Left kidney (tissue), 2 donors: ENCODE results near the gene STK32C. TPM values are rescaled to one million over a fixed set of nuclear protein-coding genes. Genes with fewer than 3 reads are reported as not detected.
"Not testable (repeated sequence)": the region's sequence is repeated elsewhere in the genome, so short reads cannot be mapped to it uniquely, and the experiment has no call there.

ENCODE experiments used
- DNase-seq: peaks from one replicate; pipeline ENCODE4 v3.0.0-alpha.2; 2013
- polyA plus RNA-seq: library from polyadenylated mRNA; unstranded; fragments of 120-200 nt; gene quantifications from one replicate; pipeline ENCODE4 v1.2.1, GENCODE V29; 2013; ENCODE audit not compliant: insufficient read length

Gene STK32C
- polyA plus RNA-seq, 1 donor: 11.5 TPM

- DNase-seq: no peak
Measured at GRCh38 chr10:132169031-132169765, 138.6 kb downstream of the STK32C start.

GRCh38 chr10:132168571-132169030, 139.1 kb downstream of the STK32C start:
- DNase-seq: no peak

DNA sequence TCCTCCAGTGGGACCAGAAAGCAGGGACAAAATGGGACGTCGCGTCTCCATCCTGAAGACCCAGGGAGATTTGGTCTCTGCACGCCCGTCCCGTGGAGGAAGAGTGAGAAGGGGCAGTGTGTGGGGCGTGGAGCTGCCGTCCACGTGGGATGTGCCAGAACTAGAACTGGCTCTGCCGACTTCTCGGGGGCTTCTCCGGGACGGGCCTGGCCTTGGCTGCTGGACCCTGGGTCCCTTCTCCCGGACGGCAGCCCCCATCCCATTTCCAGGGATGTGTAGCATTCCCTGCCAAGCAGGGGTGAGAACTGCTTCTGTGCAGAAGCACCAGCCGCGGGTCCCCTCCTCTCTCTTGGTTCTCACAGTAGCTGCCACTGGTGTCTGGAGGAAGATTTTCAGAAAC, 139.8 kb downstream of the STK32C start:
- DNase-seq: no peak

GRCh38 chr10:132167041-132167674, 140.6 kb downstream of the STK32C start:
- DNase-seq: no peak

DNA sequence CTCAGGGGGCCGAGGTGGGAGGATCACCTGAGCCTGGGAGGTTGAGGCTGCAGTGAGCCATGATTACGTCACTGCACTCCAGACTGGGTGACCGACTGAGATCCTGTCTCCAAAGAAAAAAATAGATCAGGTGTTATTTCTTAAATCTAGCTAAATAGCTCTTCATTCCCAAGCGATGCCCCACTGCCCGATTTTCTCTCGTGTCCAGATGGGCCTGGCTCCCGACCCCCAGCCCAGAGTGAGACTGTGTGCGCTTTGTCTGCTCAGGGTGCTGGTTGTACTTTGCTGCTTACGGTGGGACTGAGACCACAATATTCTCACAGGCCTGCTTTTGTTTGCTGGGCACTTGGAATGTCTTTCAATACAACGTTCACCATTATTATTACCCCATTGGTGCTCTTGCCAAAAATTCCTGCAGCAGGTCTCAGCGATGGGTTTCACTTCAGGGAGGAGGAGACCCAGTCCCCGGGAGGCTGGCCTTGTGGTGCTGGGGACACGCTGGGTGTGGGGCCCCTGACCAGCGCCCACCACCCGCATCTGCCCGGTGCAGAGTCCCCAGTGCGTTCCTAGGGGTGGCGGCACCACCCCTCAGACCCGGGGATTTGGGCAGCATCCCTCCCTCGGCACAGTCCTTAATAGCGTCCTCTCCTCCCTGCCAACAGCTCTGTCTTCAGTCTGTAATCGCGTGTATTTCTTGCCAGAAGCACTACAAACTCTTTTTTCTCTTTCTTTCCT, 141.4 kb downstream of the STK32C start:
- DNase-seq: no peak

DNA sequence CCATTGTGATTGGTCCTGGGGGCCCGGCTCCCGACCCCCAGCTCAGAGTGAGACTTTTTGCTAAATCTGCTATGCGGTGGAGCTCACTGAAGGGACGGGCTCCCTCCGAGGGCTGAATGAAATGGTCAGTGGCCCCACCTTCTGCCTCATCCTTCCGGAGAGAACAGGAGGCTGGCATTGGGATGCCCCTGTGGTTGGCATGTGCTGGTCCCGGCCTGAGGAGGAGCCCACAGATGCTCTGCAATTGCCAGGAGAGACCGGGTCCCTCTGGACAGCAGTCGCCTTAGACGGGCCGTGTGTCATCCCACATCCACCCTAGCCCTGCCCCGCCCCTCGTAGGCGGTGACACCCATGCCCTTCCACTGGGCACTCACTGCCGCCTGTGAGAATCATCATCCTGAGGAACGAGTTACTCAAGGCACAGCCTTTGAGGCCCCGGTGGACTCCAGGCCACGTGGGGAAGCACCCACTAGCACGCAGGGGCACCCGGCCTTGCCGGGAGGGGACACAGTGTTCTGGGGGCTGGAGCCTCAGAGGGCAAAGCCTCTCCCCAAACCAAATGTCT, 142.3 kb downstream of the STK32C start:
- DNase-seq: no peak

GRCh38 chr10:132164761-132165278, 142.9 kb downstream of the STK32C start:
- no peak for DNase-seq

GRCh38 chr10:132163826-132164515, 143.8 kb downstream of the STK32C start:
- DNase-seq: no peak

DNA sequence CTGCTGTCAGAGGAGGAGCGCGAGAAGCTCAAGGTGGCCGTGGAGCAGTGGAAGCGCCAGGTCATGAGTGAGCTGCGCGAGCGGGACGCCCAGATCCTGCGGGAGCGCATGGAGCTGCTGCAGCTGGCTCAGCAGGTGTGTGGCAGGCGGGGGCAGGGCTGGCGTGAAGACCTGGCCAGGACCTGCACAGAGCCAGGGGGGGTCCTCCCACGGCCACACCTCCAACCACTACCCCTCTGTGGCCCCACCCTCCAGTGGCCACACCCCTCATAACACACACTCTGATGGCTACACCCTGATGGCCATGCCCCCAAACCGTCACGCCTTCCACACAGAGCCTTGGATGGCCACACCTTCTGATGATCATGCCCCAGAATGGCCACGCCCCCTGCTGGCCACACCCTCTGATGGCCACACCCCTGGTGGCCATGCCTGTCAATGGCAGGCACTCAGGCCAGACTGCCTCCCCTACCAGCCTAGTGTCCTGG, 144.4 kb downstream of the STK32C start:
- DNase-seq: no peak

DNA sequence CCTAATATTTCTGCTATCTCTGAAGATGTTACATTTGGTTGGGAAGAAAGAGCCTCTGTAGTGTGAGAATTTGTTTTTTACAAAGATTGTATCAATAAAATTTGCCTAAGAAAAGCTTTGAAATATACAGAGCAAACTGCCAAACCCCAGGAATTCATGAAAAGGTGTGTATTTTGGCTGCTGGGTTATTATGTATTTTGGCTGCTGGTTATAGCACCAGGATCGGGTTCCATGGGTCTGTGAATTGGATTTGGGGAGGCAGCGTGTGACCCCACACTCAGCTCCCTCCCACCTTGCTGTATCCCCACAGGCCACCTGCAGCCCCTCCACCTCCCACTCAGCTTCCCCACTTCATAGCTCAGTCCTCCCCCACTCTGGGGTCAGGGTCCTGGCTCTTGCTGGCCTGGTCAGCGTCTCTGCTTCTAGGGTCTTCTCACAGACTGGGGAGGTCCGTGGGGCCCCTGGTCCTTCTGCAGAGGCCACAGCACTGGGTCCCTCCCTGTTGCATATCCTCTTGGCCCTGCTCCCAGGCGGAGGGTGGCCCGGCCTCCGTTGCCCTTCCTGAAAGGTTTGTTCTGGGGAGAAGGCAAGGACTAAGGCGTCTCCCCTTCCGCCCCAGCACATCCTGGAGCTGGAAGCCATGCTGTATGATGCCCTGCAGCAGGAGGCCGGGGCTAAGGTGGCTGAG, 145.0 kb downstream of the STK32C start:
- DNase-seq: no peak

- DNase-seq: no peak
Measured at GRCh38 chr10:132162021-132162531, 145.7 kb downstream of the STK32C start.

GRCh38 chr10:132160834-132161622, 146.7 kb downstream of the STK32C start:
- DNase-seq: not testable (repeated sequence)

DNA sequence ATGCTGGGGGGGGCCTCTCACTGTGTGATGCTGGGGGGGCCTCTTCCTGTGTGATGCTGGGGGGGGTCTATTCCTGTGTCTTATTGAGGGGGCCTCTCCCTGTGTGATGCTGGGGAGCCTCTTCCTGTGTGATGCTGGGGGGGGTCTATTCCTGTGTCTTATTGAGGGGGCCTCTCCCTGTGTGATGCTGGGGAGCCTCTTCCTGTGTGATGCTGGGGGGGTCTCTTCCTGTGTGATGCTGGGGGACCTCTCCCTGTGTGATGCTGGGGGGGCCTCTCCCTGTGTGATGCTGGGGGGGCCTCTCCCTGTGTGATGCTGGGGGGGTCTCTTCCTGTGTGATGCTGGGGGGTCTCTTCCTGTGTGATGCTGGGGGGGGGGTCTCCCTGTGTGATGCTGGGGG, 147.5 kb downstream of the STK32C start:
- DNase-seq: not testable (repeated sequence)

GRCh38 chr10:132159302-132160230, 148.2 kb downstream of the STK32C start:
- not testable (repeated sequence) for DNase-seq

GRCh38 chr10:132158823-132159222, 148.9 kb downstream of the STK32C start:
- no peak for DNase-seq

DNA sequence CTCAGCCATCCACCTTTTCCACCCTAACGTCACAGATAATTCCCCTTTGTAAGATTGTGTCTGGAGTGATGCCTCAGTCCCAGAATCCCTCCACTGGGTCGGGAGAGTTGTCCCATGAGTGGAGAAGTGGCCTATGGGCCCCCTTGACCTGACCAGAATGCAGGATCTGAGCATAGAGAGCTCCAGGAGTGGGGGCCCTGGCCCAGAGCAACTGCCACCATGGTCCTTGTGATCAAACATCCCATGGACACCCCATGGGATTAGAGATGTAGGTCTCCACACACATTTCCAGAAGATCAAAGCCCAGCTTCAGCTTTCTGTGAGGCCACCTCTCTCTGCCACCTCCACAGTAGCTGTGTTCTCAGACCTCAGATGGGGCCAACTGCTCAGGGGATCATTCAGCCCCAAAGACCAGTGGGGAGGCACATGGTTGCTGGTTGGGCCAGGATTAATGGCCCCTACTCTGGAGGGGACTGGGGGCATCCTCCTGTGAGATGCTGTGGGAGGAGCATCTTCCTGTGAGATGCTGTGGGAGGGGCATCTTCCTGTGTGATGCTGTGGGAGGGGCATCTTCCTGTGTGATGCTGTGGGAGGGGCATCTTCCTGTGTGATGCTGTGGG, 149.5 kb downstream of the STK32C start:
- DNase-seq: no peak
